ENCODE results near the gene ZBTB46.

The ZBTB46 gene

GRCh38 chr20:63836458-63837344 is 5.6 kb upstream of the ZBTB46 start:
- no peak overlapping the region for H2AFZ ChIP-seq (ENCODE audit: low read length, unreplicated experiment)

GRCh38 chr20:63835021-63835858 is 4.2 kb upstream of the ZBTB46 start:
- Histone ChIP-seq H2AFZ (ENCODE audit: low read length, unreplicated experiment) (no peak overlapping the region), H3K27ac (ENCODE audit: low read depth, low read length) (no peak overlapping the region), H3K4me1 (ENCODE audit: control insufficient read depth, insufficient read depth, low read length, unreplicated experiment) (peaks cover 11% of the 10 kb centered on the region), H3K79me2 (ENCODE audit: control insufficient read depth, insufficient read depth, low read length, unreplicated experiment) (no peaks in the 10 kb centered on the region), H3K4me3 (ENCODE audit: low read depth, low read length) (no peak overlapping the region), H3K27me3 (ENCODE audit: insufficient read depth, low read length) (peaks cover 14% of the 10 kb centered on the region; the same call in 1 of the 2 replicates), H3K36me3 (ENCODE audit: insufficient read depth, low read length) (no peaks in the 10 kb centered on the region)

More at GRCh38 chr20:63836458-63837344, 5.6 kb upstream of the ZBTB46 start:
- Histone ChIP-seq H3K4me3 (ENCODE audit: low read depth, low read length) (no peak overlapping the region), H3K4me1 (ENCODE audit: control insufficient read depth, insufficient read depth, low read length, unreplicated experiment) (peaks cover 11% of the 10 kb centered on the region), H3K36me3 (ENCODE audit: insufficient read depth, low read length) (no peaks in the 10 kb centered on the region), H3K79me2 (ENCODE audit: control insufficient read depth, insufficient read depth, low read length, unreplicated experiment) (no peaks in the 10 kb centered on the region), H3K27ac (ENCODE audit: low read depth, low read length) (no peak overlapping the region), H3K27me3 (ENCODE audit: insufficient read depth, low read length) (peaks cover 7% of the 10 kb centered on the region; the same call in 1 of the 2 replicates)

DNA sequence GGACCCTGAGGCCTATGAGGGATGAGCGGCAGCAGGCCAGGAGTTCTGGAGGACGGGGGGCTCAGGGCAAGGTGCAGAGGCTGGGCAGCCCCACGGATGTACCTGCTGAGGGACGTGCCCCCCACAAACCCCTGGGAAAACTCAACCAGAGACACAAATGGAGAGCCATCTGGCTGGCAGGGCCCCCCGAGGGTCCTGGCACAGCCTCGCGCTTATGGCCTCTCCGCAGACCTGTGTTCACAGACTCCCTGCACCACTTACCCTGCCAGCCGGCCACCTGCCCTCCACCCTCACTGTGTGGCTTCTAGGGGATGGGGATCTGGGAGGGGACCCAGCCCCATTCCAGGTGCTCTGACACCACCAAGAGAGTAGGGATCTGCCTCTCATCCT is 3.4 kb upstream of the ZBTB46 start:
- Histone ChIP-seq H3K27ac (ENCODE audit: low read depth, low read length) (no peak overlapping the region), H3K27me3 (ENCODE audit: insufficient read depth, low read length) (peaks cover 22% of the 10 kb centered on the region), H3K36me3 (ENCODE audit: insufficient read depth, low read length) (no peaks in the 10 kb centered on the region), H3K4me3 (ENCODE audit: low read depth, low read length) (no peak overlapping the region), H3K79me2 (ENCODE audit: control insufficient read depth, insufficient read depth, low read length, unreplicated experiment) (no peaks in the 10 kb centered on the region), H2AFZ (ENCODE audit: low read length, unreplicated experiment) (peak overlapping the region; percentile 12), H3K4me1 (ENCODE audit: control insufficient read depth, insufficient read depth, low read length, unreplicated experiment) (peaks cover 11% of the 10 kb centered on the region)

DNA sequence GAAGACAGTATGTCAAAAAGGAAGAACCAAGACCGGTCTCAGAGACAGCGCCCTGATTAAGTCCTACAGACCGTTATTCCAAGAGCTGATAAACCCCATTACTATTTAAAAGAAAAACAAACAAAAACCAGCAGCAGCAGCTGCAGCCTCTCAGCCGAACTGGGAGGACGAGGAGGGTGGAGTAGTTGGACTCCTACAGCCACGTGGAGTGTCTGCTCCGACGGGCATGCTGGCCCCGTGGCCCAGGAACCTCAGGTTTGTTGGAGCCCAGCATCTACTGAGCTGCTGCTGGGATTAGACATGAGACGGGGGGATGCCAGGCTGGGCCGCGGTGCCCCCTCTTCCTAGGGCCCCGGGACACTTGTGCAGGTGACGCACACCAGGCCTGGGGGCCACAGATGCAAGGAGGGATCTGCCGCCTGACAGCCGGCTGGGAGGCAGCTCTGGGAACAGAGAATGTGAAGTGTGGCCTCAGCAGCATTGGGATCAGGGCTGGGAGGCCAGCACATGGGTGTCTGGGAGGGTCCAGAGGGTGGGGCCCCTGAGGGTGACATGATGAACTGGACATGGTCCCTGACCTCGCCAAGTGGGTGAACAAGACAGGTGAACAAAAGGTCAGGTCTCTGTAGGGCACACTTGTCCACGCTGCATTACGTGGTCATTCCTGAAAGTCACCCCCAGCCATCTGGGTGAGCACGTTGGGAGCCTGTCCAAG is 2.9 kb upstream of the ZBTB46 start:
- Histone ChIP-seq H3K27me3 (ENCODE audit: insufficient read depth, low read length) (peaks cover 27% of the 10 kb centered on the region), H3K4me1 (ENCODE audit: control insufficient read depth, insufficient read depth, low read length, unreplicated experiment) (peaks cover 11% of the 10 kb centered on the region), H3K4me3 (ENCODE audit: low read depth, low read length) (no peak overlapping the region), H3K27ac (ENCODE audit: low read depth, low read length) (no peak overlapping the region), H3K79me2 (ENCODE audit: control insufficient read depth, insufficient read depth, low read length, unreplicated experiment) (no peaks in the 10 kb centered on the region), H3K36me3 (ENCODE audit: insufficient read depth, low read length) (no peaks in the 10 kb centered on the region), H2AFZ (ENCODE audit: low read length, unreplicated experiment) (no peak overlapping the region)

- Histone ChIP-seq H3K36me3 (ENCODE audit: insufficient read depth, low read length) (no peaks in the 10 kb centered on the region), H3K79me2 (ENCODE audit: control insufficient read depth, insufficient read depth, low read length, unreplicated experiment) (no peaks in the 10 kb centered on the region), H3K27me3 (ENCODE audit: insufficient read depth, low read length) (peaks cover 28% of the 10 kb centered on the region), H3K27ac (ENCODE audit: low read depth, low read length) (no peak overlapping the region), H3K4me1 (ENCODE audit: control insufficient read depth, insufficient read depth, low read length, unreplicated experiment) (peaks cover 11% of the 10 kb centered on the region), H3K4me3 (ENCODE audit: low read depth, low read length) (peak overlapping the region; percentile 57; the same call in 1 of the 2 replicates), H2AFZ (ENCODE audit: low read length, unreplicated experiment) (no peak overlapping the region)
Observed at GRCh38 chr20:63831993-63832686, 1.1 kb upstream of the ZBTB46 start.

DNA sequence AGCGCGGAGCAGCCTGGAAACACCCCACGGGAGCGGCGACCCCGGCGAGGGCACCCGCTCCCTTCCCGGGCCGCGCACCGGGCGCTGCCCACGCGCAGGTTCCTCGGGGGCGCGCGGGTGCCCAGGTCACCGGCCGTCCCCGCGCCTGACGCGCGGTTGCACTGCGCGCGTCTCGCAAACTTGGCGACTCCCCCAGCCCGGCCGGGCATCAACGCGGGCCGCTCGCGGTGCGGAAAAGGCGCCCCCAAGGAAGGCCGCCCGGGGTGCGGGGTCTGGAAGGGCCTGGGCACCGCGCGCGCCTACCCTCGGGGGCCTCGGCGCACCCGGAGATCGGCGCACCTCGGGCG is 555 bp upstream of the ZBTB46 start:
- H2AFZ ChIP-seq (ENCODE audit: low read length, unreplicated experiment), result peak overlapping the region; percentile 59
- H3K36me3 ChIP-seq (ENCODE audit: insufficient read depth, low read length), result no peaks in the 10 kb centered on the region
- no peaks in the 10 kb centered on the region for H3K79me2 ChIP-seq (ENCODE audit: control insufficient read depth, insufficient read depth, low read length, unreplicated experiment)
- H3K4me1 ChIP-seq (ENCODE audit: control insufficient read depth, insufficient read depth, low read length, unreplicated experiment), result peaks cover 11% of the 10 kb centered on the region
- H3K4me3 ChIP-seq (ENCODE audit: low read depth, low read length), result peak overlapping the region; percentile 57; the same call in 1 of the 2 replicates
- H3K27ac ChIP-seq (ENCODE audit: low read depth, low read length), result no peak overlapping the region
- H3K27me3 ChIP-seq (ENCODE audit: insufficient read depth, low read length), result peaks cover 28% of the 10 kb centered on the region

- Histone ChIP-seq H3K4me3 (ENCODE audit: low read depth, low read length) (peak overlapping the region; percentile 62), H3K36me3 (ENCODE audit: insufficient read depth, low read length) (no peaks in the 10 kb centered on the region), H3K79me2 (ENCODE audit: control insufficient read depth, insufficient read depth, low read length, unreplicated experiment) (no peaks in the 10 kb centered on the region), H3K4me1 (ENCODE audit: control insufficient read depth, insufficient read depth, low read length, unreplicated experiment) (peaks cover 11% of the 10 kb centered on the region), H3K27me3 (ENCODE audit: insufficient read depth, low read length) (peaks cover 28% of the 10 kb centered on the region), H3K27ac (ENCODE audit: low read depth, low read length) (no peak overlapping the region), H2AFZ (ENCODE audit: low read length, unreplicated experiment) (peak overlapping the region; percentile 20)
Observed at GRCh38 chr20:63829945-63830835, 874 bp downstream of the ZBTB46 start.

GRCh38 chr20:63829603-63829944 is 1.5 kb downstream of the ZBTB46 start:
- peak overlapping the region; percentile 20 for H2AFZ ChIP-seq (ENCODE audit: low read length, unreplicated experiment)
- peaks cover 28% of the 10 kb centered on the region for H3K27me3 ChIP-seq (ENCODE audit: insufficient read depth, low read length)

DNA sequence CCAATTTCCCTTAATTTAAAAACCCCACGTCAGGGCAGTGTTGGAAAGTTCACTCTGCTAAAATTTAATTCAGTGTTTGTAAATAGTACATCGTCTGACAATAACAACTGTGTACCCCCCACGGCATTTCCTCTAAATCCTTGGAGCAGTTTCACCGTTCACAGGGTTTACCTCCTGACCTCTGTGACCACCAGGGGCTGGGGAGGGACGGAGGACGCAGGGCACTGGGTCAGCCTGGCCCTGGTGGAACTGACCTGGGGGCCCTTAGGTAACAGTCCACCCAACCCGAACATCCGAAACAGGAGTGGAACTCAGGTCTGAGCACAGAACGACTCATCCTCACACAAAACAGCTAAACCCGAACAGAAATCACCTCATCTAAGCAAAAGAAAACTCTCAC is 2.1 kb downstream of the ZBTB46 start:
- Histone ChIP-seq H3K27ac (ENCODE audit: low read depth, low read length) (no peak overlapping the region), H2AFZ (ENCODE audit: low read length, unreplicated experiment) (no peak overlapping the region), H3K36me3 (ENCODE audit: insufficient read depth, low read length) (no peaks in the 10 kb centered on the region), H3K4me3 (ENCODE audit: low read depth, low read length) (no peak overlapping the region), H3K27me3 (ENCODE audit: insufficient read depth, low read length) (peaks cover 30% of the 10 kb centered on the region), H3K79me2 (ENCODE audit: control insufficient read depth, insufficient read depth, low read length, unreplicated experiment) (no peaks in the 10 kb centered on the region), H3K4me1 (ENCODE audit: control insufficient read depth, insufficient read depth, low read length, unreplicated experiment) (peaks cover 3% of the 10 kb centered on the region)

More at GRCh38 chr20:63829603-63829944, 1.5 kb downstream of the ZBTB46 start:
- Histone ChIP-seq H3K36me3 (ENCODE audit: insufficient read depth, low read length) (no peaks in the 10 kb centered on the region), H3K79me2 (ENCODE audit: control insufficient read depth, insufficient read depth, low read length, unreplicated experiment) (no peaks in the 10 kb centered on the region), H3K27ac (ENCODE audit: low read depth, low read length) (no peak overlapping the region), H3K4me1 (ENCODE audit: control insufficient read depth, insufficient read depth, low read length, unreplicated experiment) (peaks cover 9% of the 10 kb centered on the region), H3K4me3 (ENCODE audit: low read depth, low read length) (peak overlapping the region; percentile 62)
